HUDEP-2 (cell line): ENCODE results near the gene ZFC3H1.

Source experiments
- DNase-seq, 76 experiments: peaks; one replicate each; lab custom pipeline; 2025; ENCODE audit not compliant: unreplicated experiment in 76 of 76; lab: John Stamatoyannopoulos, UW

The ZFC3H1 gene

GRCh38 chr12:71641390-71641789 is 22.3 kb downstream of the ZFC3H1 start:
- DNase-seq, result peak in 33 of 76 experiments; percentile 17 to 80 (median 47)

DNA sequence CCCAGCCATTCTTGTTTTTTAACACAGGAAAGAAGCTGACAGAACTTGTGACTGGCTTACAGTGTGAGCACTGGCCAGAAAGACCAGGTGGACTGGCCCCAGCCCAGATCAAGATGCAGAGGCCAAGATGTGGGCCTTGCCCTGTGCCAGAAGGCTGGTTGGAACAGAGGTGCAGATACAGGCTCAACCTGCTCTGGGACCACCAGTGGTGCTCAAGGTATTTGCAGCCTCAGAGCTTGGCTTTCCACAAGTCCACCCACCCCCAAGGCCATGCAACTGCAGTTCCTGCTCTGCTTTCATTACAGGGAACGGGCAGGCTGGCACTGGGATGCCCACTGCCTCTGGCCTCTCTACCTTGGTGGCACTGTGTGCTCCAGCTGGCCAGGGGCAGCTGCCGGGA is 23.3 kb downstream of the ZFC3H1 start:
- DNase-seq, result peak in 1 of 76 experiments; percentile 8

GRCh38 chr12:71639341-71639760 is 24.3 kb downstream of the ZFC3H1 start:
- peak in 25 of 76 experiments; percentile 4 to 48 (median 20) for DNase-seq

DNA sequence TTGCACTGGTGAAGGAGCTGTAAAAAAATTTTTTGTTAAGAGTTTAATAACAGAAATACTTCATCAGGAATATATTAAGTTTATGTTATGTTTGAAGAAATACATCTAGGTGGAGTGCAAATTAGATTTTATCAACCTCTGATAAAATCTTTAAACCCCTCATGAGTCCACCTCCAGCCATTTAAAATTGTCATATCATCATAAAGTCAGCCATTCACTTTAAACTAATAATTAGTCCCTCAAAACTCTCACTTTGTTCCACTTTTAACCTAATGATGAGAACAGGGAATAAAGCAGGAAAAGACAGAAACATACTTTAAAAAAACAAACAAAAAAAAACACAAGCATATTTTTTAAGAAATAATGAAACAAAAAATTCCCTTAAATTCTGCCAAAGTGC is 25.1 kb downstream of the ZFC3H1 start:
- no peak for DNase-seq

DNA sequence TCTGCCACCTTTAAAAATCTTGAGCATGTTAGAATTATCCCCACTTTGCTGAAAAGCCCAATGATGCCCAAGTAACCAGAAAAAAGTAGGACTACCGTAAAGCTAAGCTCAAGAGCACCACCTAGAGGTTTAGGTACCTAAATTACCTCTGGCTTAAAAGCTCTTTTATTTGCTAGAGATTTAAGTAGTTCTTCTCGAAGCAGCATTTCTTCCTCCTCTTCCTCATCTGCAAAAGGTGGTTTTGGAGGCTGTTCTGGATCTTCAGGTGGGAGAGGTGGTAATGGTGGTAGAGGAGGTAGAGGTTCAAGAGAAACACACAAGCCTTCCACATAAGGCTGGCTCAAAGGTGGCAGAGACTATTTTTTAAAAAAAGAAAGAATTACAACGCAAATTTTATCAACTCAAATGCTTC is 26.9 kb downstream of the ZFC3H1 start:
- peak in 32 of 76 experiments; percentile 3 to 67 (median 40) for DNase-seq

DNA sequence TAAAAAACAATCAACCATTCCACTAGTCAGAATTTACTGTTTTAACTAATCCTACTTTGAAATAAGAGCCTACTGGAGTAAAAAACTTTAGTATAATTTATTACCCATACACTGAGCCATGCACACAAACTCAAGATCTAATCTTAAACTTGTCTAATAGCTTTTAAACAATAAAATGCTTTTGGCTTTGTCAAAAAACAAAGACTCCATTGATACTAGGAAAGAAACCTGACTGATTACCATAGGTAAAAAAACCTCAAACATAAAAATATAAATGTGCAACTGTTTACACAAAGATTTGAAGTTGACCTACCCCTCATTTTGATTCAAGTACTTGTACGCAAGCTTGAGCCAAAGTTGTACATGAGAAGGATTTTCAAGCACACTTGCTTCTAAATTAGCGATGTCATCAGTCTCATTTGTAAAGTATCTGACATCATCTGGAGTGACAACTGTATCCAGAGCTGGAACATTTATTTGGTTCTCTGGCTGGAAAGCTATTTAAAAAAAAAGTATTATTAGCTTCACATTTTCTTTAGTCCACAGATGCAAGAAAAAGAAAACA is 36.1 kb downstream of the ZFC3H1 start:
- DNase-seq, result no peak

DNA sequence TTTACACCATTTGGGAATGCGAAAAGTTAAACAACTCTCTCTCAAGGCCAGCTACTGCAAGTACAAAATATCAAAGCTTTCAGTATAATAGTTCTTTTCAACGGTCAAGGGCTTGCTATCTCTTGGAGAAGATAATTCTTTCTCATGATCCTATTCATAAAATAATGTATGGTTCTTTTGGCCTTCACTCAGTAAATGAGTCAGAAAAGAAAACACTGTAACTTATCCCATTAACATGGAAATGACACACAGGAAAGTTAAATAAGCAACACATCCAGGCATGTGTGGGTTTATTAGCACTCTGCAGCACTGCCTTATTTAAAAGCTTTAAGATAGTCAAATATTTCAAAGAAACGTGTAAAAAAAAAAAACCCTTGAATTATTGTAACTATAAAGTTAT is 36.9 kb downstream of the ZFC3H1 start:
- no peak for DNase-seq

DNA sequence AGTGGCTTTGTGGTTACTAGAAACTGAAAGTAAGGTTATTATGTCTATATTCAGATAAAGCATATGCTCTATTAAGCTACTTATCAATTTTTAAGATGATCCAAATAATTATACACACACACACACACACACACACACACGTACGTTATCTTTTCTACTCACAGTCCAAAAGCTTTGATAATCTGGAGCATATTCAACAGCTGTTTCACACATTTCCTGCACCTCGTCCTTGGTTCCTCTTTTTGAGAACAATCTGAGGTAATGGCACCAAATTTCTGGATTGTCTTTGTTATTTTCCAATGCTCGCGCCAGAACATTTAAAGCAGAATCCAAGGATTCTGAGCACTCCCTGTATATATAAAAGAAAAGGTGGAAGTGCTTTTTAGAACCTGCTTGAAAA is 37.5 kb downstream of the ZFC3H1 start:
- DNase-seq, result peak in 33 of 76 experiments; percentile 7 to 78 (median 32)

DNA sequence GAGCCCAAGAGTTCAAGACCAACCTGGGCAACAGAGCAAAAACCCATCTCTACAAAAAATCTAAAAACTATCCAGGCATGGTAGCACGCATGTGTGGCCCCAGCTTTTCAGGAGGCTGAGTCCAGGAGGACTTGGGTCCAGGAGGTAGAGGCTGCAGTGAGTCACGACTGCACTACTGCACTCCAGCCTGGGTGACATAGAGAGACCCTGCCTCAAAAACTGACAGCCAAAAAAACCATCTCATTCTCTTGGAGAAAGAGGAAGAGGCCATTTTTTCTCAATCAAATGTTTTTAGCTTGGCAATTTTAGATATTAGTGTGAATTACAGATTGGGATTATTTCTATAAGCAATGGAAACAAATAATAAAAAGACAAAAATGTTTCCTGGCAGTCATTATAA is 38.2 kb downstream of the ZFC3H1 start:
- no peak for DNase-seq

GRCh38 chr12:71621938-71622337 is 41.7 kb downstream of the ZFC3H1 start:
- DNase-seq, result no peak

DNA sequence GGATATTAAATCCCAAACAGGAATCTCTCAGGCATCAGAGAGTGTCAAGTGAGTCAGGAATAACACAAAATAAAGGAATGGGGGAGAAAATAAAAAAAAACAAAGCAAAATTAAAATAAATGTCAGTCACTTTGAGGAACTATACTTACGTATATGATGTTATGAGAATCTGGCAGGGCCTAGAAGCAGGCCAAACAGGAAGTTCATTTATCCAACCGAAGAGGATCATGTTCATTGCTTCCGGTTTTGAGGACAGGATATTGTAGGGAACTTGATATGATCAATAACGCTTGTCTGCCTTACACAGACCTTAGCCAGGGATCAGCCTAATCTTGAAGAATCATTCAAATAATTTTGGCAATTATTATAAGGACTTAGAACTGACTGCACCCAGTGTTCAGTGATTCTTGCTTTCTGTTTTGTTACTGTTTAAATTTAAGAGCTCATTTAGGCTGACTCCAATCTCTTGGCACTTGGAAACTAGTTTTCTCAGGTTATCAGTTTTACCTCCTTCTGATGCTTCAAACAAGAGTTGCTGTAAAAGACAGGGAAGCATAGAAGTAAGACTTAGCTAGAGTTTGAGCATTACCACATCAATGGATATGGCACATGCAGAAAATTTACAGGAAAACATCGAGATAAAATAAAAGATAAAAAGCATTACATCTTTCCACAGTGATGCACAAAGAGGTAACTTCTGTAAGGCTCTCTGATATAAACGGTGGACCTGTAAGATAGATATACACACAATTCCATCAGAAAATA is 53.4 kb downstream of the ZFC3H1 start:
- DNase-seq, result no peak

DNA sequence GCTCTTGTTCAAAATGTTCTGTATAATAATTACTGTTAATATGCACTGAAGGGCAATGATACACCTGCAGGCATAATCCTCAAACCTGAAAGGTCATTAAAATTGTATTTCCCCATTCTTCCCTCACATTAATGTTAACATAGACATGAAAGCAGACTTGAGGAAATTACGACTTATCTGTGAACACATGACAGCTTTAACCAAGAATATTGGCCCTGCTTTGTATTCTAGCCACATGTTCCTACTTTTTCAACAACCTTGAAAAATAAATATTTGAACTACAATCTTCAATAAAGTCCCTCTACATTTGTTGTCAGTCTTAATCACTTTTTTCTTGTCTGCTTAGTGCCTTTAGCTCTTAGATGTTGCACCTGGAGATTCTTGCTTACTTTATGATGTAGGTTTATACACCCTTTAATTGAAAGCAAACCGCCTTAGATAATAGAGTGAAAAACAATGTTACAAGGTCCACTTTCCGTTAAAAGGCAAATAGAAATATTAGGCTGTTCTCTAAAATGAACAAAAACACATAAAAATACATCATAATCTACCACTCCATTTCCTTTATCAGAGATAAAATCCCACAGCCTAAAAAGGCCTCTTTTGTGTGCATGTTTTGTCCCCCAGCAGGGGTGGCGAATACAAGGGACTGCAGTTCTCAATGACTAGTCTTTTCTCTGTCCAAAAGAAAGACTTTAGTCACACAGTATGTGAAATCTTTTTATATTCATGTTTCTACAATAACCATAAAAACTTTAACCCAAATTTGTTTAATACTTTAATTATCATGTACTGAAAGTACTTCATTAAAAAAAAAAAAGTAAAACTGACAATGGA is 55.9 kb downstream of the ZFC3H1 start:
- no peak for DNase-seq

- no peak for DNase-seq
Measured at GRCh38 chr12:71605039-71605438, 58.6 kb downstream of the ZFC3H1 start.

DNA sequence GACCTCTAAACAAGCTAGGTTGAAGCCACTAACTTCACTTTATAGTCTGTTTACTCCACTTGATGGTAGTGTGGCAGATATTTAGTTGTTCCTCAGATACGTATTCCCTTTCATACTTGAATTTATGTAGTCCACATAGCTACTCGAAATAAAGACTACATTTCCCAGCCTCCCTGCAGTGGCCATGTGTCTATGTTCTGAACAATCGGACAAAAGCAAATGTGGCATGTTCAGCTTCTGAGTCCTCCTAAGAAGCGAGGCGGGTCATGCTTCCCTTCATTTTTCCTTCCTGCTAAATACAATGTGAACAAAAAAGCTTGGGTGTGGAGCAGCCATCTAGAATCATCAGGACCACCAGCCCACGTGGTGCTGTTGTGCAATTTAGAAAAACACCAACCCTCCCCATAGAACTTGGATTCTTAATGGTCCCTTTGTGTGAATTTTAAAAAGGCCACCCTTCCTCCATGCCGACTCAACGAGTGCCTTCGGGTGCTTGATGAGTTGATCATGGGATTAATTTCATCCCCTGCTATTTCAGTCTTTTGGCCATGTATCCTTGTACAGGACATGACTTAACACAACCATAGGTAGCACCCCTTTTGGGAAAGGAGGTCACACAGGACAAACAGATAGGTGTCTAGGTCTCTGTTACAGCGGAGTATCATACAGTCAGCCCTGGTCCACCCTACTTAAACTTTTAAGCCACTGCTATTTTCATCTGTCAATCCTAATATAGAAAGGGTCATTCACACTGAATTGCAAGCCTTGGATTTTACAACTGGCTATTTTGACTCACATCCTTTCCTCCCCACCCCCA is 60.7 kb downstream of the ZFC3H1 start:
- DNase-seq, result no peak

- DNase-seq, result no peak
Measured at GRCh38 chr12:71601546-71601945, 62.1 kb downstream of the ZFC3H1 start.

DNA sequence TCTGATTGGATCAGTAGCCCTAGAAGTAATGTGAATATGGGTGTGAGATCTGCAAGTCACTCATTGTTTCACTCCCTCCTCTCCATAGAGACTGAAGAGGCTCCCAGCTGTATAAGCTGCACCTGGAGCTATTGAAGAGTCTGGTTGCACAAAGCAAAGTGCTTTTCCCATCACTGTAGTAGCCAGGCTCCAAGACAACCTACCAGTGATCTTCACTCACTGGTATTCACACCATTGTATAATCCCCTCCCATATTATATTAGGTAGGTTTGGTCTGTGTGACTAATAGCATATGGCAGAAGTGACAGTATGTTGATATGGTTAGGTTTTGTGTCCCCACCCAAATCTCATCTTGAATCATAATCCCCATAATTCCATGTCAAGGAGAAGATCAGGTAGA is 64.4 kb downstream of the ZFC3H1 start:
- no peak for DNase-seq

- DNase-seq, result peak in 24 of 76 experiments; percentile 2 to 45 (median 18)
Measured at GRCh38 chr12:71594214-71594948, 69.3 kb downstream of the ZFC3H1 start.

- DNase-seq, result no peak
Measured at GRCh38 chr12:71592841-71593240, 70.8 kb downstream of the ZFC3H1 start.

GRCh38 chr12:71591601-71592000 is 72.0 kb downstream of the ZFC3H1 start:
- no peak for DNase-seq

DNA sequence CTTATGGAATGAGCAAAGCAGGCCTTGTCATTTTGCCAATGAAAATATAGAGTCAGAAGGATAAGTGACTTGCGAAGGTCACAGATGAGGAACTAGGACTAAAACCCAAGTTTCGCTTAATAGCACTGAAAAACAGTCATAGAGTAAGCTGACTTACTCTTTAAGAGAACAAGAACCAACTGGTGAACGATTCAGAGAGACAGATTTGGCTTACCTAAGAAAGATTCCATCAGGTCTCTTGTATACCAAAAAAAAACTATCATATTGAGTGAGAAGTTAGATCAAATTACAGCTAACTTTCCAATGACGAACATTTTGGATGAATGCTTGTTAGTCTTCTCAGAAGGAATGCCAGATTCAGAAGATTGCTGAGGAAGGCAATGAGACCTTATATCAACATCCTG is 74.2 kb downstream of the ZFC3H1 start:
- no peak for DNase-seq
